GM13976 (cell line): Measurements from ENCODE around the gene GABARAP.

Experiments used
- DNase-seq: peaks from one replicate; pipeline ENCODE4 v3.0.0; 2012; ENCODE audit warnings: low spot score
- in situ Hi-C: fragments of 300-500 bp; cut with MboI; formaldehyde crosslinking; loops from one replicate; pipeline ENCODE4 v1.12.0; 2022; ENCODE audit warnings: low sequenced_read_pairs, mixed read lengths, inconsistent platforms; ENCODE audit not compliant: unreplicated experiment
- TF ChIP-seq, protein P1 (sequence below): IDR thresholded peaks from 2 replicates; pipeline ENCODE4 v1.5.1; 2012; ENCODE audit warnings: borderline replicate concordance, mild to moderate bottlenecking; ENCODE audit not compliant: insufficient read depth; ENCODE audit errors: extremely low read depth, missing control alignments, control extremely low read depth

GABARAP gene

DNA sequence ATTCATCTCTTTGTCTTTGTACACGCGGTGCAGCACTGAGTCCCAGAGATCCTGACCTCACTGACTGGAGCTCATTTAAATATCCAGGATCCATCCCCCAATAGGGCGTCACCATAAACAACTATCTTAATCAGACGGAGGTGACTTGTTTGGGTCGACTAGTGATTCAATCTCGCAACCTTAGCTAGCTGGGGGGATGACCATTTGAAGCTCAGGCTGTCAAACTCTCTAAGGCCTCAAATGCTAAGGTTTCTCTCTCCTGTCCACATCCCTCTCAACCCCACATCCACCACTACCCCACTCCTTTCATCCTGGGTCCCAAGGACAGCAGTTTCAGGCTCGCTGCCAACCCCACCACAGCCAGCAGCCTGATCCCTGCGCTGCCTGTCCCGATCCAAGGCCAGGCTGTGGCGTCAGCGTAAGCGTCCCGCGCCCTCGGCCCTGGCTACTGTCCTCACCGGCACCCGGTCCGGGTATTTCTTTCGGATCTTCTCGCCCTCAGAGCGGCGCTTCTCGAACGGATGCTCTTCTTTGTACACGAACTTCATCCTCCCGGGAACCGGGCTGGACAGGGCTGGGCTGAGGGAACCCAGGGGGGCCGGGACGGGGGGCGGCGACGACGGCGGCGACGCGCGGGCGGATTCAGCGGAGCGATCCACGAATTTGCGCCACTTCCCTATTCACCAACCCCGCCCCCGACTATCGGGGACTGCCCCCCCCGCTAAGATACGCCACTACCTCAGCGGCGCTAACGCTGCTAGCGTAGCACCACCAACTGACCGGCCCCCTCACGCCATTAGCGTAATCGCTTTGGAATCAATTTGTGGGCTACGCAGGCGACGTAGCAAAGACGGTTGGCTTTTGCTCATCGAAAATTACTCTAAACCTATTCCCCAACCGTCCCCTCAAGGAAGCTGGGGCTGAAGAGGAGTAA lies at the start of gene GABARAP:
GABARAP (minus strand) TSS at position 667 of the 934 bp plus-strand sequence; CDS start at position 548, 119 bp downstream.
- TF ChIP-seq, protein P1, sequence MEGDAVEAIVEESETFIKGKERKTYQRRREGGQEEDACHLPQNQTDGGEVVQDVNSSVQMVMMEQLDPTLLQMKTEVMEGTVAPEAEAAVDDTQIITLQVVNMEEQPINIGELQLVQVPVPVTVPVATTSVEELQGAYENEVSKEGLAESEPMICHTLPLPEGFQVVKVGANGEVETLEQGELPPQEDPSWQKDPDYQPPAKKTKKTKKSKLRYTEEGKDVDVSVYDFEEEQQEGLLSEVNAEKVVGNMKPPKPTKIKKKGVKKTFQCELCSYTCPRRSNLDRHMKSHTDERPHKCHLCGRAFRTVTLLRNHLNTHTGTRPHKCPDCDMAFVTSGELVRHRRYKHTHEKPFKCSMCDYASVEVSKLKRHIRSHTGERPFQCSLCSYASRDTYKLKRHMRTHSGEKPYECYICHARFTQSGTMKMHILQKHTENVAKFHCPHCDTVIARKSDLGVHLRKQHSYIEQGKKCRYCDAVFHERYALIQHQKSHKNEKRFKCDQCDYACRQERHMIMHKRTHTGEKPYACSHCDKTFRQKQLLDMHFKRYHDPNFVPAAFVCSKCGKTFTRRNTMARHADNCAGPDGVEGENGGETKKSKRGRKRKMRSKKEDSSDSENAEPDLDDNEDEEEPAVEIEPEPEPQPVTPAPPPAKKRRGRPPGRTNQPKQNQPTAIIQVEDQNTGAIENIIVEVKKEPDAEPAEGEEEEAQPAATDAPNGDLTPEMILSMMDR: no peak
- in situ Hi-C loops: no loop called here
- DNase-seq: peak; percentile 81

GRCh38 chr17:7290685-7291084 lies 48.4 kb upstream of the GABARAP start:
- DNase-seq: peak; percentile 17
- TF ChIP-seq, protein P1: no peak
- in situ Hi-C loops: loop anchor here (25.0 kb wide), 1 partner anchor 253 kb away; the partner anchor contains the start of genes SLC16A11 and SLC16A13

GRCh38 chr17:7290166-7290565 lies 47.9 kb upstream of the GABARAP start:
- TF ChIP-seq, protein P1: no peak
- DNase-seq: peak; percentile 23
- in situ Hi-C loops: loop anchor here (25.0 kb wide), 1 partner anchor 253 kb away; the partner anchor contains the start of genes SLC16A11 and SLC16A13

DNA sequence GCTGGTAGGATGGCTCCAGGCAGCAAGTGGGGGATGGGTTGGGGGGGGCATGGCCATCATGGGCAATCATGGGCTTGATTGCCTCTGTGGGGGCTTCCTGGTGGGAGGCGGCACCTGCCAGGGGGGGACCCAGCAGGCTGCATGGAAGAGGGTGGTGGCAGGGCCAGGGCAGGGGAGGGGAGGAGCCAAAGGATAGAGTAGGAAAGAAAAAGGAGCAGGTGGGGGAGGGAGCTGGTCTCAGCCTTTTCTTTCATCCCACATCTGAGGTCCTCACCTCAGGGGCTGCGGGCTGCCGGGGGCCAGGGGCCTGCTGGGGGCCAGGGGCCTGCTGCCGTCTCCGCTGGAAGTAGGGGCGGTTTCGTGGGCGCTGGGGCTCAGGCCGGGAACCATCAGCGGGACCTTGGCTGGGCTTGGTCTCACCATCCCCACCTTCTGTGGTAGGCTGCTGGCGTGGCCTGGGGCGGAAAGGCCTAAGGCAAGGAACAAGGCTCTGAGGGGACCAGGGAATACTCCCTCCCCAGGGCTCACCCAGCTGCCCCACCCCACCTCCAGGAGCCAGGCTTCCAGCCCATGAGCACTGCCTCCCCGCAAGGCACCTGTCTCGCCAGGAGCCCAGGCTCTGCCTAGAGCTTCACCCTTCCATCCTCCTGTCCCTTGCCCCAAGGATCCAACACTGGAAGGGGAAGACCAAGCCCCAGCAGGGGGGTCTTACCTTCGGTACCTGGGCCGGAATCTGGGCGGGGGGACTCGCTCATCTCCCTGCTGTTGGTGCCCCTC lies 47.2 kb upstream of the GABARAP start:
- DNase-seq: peak; percentile 25
- in situ Hi-C loops: loop anchor here (25.0 kb wide), 1 partner anchor 252 kb away; the partner anchor contains the start of genes SLC16A11 and SLC16A13
- TF ChIP-seq, protein P1: no peak

- DNase-seq: no peak
- TF ChIP-seq, protein P1: no peak
- in situ Hi-C loops: loop anchor here (25.0 kb wide), 1 partner anchor 248 kb away; the partner anchor contains the start of genes SLC16A11 and SLC16A13
Observed at GRCh38 chr17:7285679-7286078, 43.4 kb upstream of the GABARAP start.

GRCh38 chr17:7284911-7285310 lies 42.7 kb upstream of the GABARAP start:
- DNase-seq: no peak
- in situ Hi-C loops: loop anchor here (25.0 kb wide), 1 partner anchor 248 kb away; the partner anchor contains the start of genes SLC16A11 and SLC16A13
- TF ChIP-seq, protein P1: no peak
